Esophagus (tissue), 2 donors: ENCODE data around the gene PKNOX2. TPM values are rescaled to one million over a fixed set of nuclear protein-coding genes. Genes with fewer than 3 reads are reported as not detected.

Source experiments
- H3K27ac ChIP-seq, 2 donors: one replicate each; pipeline ENCODE4 v1.5.1; 2013; ENCODE audit warnings: low read depth in 2 of 2, mild to moderate bottlenecking in 2 of 2, inconsistent platforms in 1 of 2, low read length in 1 of 2, moderate library complexity in 1 of 2
- H3K27me3 ChIP-seq, 2 donors: one replicate each; pipeline ENCODE4 v1.6.1; 2013; ENCODE audit warnings: low read length in 2 of 2, control low read depth in 1 of 2, mild to moderate bottlenecking in 1 of 2; ENCODE audit not compliant: insufficient read depth in 2 of 2, control insufficient read depth in 1 of 2
- H3K36me3 ChIP-seq, 2 donors: one replicate each; pipeline ENCODE4 v1.6.1; 2013; ENCODE audit warnings: low read length in 1 of 2; ENCODE audit not compliant: control insufficient read depth in 2 of 2, insufficient read depth in 2 of 2
- H3K4me1 ChIP-seq, 2 donors: one replicate each; pipeline ENCODE4 v1.6.1; 2013; ENCODE audit warnings: low read length in 1 of 2; ENCODE audit not compliant: control insufficient read depth in 2 of 2, insufficient read depth in 2 of 2
- H3K4me3 ChIP-seq, 2 donors: one replicate each; pipeline ENCODE4 v1.5.1; 2013; ENCODE audit warnings: low read length in 2 of 2, mild to moderate bottlenecking in 2 of 2, low read depth in 1 of 2, moderate library complexity in 1 of 2
- H3K9me3 ChIP-seq, 2 donors: one replicate each; pipeline ENCODE4 v1.6.1; 2013; ENCODE audit warnings: mild to moderate bottlenecking in 2 of 2, low read depth in 1 of 2, low read length in 1 of 2, moderate library complexity in 1 of 2; ENCODE audit not compliant: control insufficient read depth in 2 of 2, insufficient read depth in 1 of 2
- WGBS, 2 donors: extraction: QIAGEN DNeasy Blood & Tissue Kit; methylation state at CpG; one replicate each; pipeline ENCODE4 v1.1.7; 2013; 5-methylcytosine and 5-hydroxymethylcytosine counted together
- polyA plus RNA-seq, 2 donors: library from polyadenylated mRNA; stranded (reverse); fragments of 200-250 nt; gene quantifications; one replicate each; pipeline ENCODE4 v1.2.3, GENCODE V29; 2013
- donor health status: healthy with polysubstance abuse.
- donor health status: Bipolar disorder and iron deficiency.

The PKNOX2 gene
- polyA plus RNA-seq, 2 donors = 0.24 to 0.43 TPM

DNA sequence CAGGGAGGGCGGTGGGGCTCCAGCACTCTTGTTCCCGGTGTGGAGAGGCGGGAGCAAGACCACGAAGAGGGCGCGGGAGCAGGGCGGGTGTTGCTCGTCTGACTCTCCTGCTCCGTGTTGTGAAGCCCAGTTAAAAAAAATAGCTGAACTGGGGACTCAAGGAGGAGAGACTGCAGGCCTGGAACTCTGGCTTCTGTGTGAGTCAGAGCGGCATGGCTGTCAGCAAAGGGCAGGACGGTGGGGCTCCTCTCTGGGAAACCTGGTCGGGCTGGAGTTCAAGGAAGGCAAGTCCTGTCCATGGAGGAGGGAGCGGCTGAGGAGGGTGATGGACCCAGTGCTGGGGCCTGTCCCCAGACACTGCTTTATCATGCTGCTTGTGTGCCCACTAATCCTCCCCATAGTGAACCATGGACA is 179.2 kb downstream of the PKNOX2 start:
- H3K36me3 ChIP-seq = no peaks in the 10 kb centered on the region
- H3K4me3 ChIP-seq = no peak overlapping the region
- no peaks in the 10 kb centered on the region for H3K27me3 ChIP-seq
- H3K4me1 ChIP-seq = no peaks in the 10 kb centered on the region
- no peak overlapping the region for H3K27ac ChIP-seq
- no peaks in the 10 kb centered on the region for H3K9me3 ChIP-seq
- 80 to 81% methylated on average over 13 of the region's 13 CpGs for WGBS, 2 donors

DNA sequence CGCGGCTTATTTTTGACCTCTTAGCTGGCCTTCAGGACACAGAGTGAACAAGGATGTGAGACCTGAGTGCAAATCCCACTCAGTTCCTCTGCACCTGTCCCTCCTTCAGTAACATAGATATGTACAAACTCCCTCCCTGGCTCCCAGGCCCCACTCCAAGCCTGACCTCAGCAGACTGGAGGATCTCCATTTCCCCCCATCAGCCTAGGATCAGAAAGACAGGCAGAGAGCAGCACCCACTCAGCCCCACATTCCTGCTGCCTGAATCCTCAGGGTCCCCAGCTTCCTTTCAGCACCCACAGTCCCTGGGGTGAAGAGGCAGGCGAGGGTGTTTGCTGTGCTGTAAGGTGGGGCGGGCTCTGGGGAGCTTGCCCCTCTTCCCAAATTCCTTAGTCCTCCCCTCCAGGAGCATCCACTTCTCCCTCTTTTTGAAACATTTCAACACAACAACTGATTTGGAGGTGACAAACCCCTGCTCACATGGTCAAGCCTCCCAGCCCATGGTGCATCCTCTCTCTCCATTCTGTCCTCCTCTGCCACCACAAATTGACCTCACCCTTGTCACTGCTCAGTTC is 180.4 kb downstream of the PKNOX2 start:
- 94% methylated on average over 4 of the region's 4 CpGs for WGBS, 2 donors
- H3K27ac ChIP-seq = no peak overlapping the region
- no peaks in the 10 kb centered on the region for H3K27me3 ChIP-seq
- no peaks in the 10 kb centered on the region for H3K36me3 ChIP-seq
- no peaks in the 10 kb centered on the region for H3K9me3 ChIP-seq
- H3K4me1 ChIP-seq = no peaks in the 10 kb centered on the region
- H3K4me3 ChIP-seq = no peak overlapping the region

DNA sequence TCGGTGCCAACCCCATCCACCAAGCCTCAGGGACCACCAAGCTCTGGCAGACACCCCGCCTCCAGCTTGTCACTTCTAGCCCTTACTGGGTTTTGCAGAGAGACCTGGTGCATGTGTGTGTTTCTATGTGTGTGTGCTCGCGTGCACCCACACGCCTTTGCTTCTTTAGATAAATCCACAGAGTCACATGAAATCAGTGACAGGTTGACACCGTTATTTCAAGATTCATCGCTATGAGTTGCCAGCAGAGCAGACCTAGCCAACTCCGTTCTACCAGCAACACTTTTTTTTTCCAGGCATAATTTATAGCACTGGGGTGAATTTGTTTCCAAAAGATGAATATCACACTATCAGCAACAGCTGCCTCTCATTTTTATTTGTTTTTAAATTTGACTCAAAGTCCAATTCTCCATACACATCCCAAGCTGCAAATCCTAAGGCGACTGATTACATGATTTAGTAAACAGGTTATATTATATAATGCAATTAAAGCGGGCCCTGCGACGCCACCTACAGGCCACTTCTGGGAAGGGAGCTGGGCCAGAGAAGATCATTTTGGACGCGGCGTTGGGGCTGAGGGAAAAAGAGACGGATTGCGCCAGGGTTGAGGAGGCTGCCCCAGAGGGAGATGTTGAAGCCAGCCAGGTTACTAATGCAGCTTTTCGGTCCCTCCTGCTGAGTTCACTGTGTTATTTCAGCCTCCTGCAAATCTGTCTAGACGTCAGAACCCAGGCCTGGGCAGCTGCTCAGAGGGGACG is 181.0 kb downstream of the PKNOX2 start:
- Histone ChIP-seq H3K36me3 (no peaks in the 10 kb centered on the region), H3K9me3 (no peaks in the 10 kb centered on the region), H3K27me3 (no peaks in the 10 kb centered on the region), H3K4me3 (no peak overlapping the region), H3K27ac (no peak overlapping the region), H3K4me1 (no peaks in the 10 kb centered on the region)
- WGBS, 2 donors = 24 to 29% methylated on average over 20 of the region's 20 CpGs

DNA sequence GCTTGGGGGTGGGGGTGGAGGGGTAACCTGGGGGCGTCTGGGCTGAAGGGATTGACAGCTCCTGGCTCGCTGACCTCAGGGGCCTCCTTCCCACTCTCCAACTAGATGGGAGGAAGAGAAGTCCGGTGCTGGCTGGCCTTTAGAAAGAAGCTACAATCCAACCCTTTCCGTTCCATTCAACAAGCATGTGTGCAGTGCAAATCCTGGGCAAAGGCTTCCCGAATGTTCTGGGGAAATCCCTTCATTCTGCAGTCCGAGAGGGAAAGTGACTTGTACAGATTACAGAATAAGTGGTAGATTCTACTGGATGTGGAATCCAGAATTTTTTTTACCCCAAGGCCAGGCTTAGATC is 181.6 kb downstream of the PKNOX2 start:
- no peaks in the 10 kb centered on the region for H3K9me3 ChIP-seq
- no peak overlapping the region for H3K27ac ChIP-seq
- no peak overlapping the region for H3K4me3 ChIP-seq
- no peaks in the 10 kb centered on the region for H3K27me3 ChIP-seq
- 27 to 35% methylated on average over 6 of the region's 6 CpGs for WGBS, 2 donors
- H3K36me3 ChIP-seq = no peaks in the 10 kb centered on the region
- H3K4me1 ChIP-seq = no peaks in the 10 kb centered on the region

DNA sequence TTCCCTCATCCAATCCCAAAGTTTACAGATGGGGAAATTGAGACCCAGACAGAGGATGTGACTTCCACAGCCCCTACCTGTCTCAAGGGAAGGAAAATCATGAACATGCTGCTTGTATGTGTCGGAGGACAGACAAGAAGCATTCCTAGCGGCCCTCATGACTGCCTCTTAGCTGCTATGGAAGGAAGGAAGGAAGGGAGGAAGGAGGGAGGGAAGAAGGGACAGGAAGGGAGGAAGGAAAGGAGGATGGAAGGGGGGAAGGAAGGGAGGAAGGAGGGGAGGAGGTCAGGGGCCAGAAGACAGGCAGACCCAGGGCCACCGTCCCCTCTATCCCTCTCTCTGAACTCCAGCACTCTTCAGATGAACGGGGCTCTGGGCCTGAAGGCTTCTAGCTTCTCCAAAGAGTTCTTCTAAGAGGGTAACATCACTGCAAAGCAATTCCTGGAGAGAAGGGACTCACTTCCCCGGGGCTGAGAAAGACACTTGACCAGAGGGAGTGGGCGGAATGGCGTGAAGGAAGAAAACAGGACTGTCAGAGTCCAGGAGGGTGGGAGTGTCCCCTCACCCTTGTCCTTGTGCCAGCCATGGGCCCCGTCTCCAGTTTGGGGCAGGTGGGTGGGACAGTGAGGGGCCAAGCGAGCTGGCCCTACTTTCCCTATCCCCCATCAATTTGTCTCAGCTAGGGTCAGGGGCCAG is 182.2 kb downstream of the PKNOX2 start:
- no peak overlapping the region for H3K4me3 ChIP-seq
- no peaks in the 10 kb centered on the region for H3K4me1 ChIP-seq
- H3K27ac ChIP-seq = no peak overlapping the region
- WGBS, 2 donors = 79 to 80% methylated on average over 9 of the region's 9 CpGs
- no peaks in the 10 kb centered on the region for H3K9me3 ChIP-seq
- H3K27me3 ChIP-seq = no peaks in the 10 kb centered on the region
- H3K36me3 ChIP-seq = no peaks in the 10 kb centered on the region

DNA sequence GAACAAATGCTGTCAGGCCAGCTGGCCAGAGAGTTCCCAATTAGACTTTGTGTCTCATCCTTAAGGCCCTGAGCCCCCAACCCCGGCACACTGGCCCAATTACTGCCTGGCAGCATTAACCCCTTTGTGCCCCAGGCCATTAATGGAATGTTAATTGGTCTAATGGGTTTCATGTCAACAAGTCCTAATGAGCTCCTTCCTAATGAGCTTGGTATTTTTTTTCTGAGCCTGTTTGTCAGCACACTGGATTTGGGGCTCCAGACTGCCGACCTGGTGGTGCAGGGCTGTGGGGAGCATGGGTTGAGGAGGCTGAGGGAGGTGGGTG is 182.7 kb downstream of the PKNOX2 start:
- no peak overlapping the region for H3K27ac ChIP-seq
- H3K4me3 ChIP-seq = no peak overlapping the region
- 50 to 72% methylated on average over 2 of the region's 2 CpGs for WGBS, 2 donors
- no peaks in the 10 kb centered on the region for H3K36me3 ChIP-seq
- H3K4me1 ChIP-seq = no peaks in the 10 kb centered on the region
- no peaks in the 10 kb centered on the region for H3K9me3 ChIP-seq
- H3K27me3 ChIP-seq = no peaks in the 10 kb centered on the region

DNA sequence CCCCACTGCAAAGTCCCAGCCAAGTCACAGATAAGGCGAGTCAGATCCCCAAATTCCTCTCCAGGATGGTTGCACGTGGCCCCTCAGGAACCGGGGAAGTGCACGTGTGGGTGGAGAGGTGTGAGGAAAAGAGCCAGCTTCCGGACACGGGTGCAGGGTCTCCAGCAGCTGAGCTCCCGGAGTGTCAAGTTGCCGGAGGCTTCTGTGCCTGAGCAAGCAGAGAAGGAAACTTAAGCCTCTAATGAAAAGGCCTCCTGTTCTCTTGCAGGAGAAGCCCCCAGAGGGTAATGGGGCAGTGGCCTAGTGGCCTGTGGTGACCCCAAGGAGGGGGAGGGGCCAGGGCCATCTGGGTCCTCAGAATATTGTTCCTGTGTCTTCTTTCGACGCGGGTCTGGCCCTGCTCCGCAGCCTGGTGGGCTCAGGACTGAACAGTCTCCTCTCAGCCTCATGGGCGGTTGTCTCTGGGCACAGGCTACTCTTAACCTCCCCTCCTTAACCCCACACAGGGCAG is 183.6 kb downstream of the PKNOX2 start:
- Histone ChIP-seq H3K4me3 (no peak overlapping the region), H3K27me3 (no peaks in the 10 kb centered on the region), H3K36me3 (no peaks in the 10 kb centered on the region), H3K27ac (no peak overlapping the region), H3K9me3 (no peaks in the 10 kb centered on the region), H3K4me1 (no peaks in the 10 kb centered on the region)
- WGBS, 2 donors = 78 to 79% methylated on average over 13 of the region's 13 CpGs

DNA sequence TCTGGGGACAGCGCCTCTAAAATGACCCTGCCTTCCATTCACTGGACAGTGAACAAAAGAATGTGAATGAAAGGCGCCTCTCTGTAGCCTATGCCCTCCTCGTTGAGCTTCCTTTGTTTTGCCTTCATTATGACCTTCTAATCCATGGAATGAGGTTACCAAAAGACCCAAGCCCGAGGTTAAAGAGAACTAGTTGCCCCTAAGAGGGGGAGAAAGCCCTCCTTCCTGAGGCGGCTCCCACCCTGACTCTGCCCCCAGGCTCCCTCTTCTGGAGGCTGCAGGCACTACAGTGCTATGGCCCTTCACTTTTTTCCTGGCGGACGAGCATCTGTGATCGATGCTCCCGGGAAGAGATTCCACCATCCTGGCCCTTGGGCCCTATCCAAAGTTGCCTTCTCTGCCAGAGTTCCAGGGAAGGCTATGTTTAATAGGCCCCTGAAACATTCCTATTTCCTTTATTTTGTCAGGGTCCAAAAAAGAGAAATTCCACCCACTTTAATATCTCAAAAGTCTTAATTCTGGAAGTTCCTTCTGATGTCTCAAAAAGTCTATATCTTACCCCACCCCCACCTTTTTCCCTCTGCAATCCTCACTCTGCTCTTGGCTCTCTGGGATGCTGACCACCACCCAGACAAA is 184.2 kb downstream of the PKNOX2 start:
- WGBS, 2 donors = 23 to 24% methylated on average over 9 of the region's 9 CpGs
- no peaks in the 10 kb centered on the region for H3K27me3 ChIP-seq
- no peaks in the 10 kb centered on the region for H3K36me3 ChIP-seq
- no peaks in the 10 kb centered on the region for H3K4me1 ChIP-seq
- H3K4me3 ChIP-seq = no peak overlapping the region
- H3K27ac ChIP-seq = no peak overlapping the region
- H3K9me3 ChIP-seq = no peaks in the 10 kb centered on the region

DNA sequence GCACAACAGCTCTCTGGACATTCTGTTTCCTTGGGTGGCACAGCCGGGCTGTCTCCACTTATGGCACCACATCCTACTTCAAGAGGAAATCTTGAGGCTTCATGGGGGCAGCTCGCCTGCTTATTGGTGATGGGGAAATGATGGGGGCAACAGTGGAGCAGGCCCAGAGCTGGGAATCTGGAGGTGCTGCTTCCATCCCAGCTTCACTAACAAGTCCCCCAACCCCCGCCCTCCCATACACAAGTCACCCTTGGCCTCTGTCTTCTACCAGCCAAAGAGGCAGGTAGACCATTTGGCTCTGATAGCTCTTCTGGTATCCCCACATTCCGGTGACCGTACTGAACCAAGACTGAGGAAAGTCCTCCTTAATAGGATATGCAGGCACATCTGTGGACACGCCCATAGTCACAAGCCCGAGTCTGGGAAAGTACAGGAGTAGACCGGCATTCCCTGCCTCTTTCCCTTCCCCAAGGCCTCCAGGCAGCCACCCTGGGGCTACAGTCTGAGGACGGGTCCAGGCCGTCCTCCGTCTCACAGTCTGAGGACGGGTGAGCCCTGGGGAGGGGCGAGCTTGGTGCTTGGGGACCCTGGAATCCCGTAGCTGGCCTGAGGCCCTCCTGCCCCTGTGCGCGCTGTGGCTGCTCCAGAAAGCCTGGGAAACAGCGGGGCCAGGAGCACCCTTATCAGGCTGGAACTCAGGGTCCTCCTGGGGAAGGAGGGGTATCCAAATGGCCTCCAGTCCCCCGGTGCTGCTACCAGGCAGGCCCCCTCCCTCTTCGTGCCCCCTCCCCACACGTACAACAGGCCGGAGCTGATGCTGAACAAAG is 185.9 kb downstream of the PKNOX2 start:
- Histone ChIP-seq H3K27me3 (no peaks in the 10 kb centered on the region), H3K4me1 (no peaks in the 10 kb centered on the region)
- 78 to 85% methylated on average over 21 of the region's 21 CpGs for WGBS, 2 donors

More for the DNA sequence above, 185.9 kb downstream of the PKNOX2 start:
- H3K27ac ChIP-seq = no peak overlapping the region
- no peaks in the 10 kb centered on the region for H3K9me3 ChIP-seq
- H3K36me3 ChIP-seq = no peaks in the 10 kb centered on the region
- no peak overlapping the region for H3K4me3 ChIP-seq
